Esophagus muscularis mucosa (tissue), 4 donors: ENCODE results near the gene EEF2. TPM values are rescaled to one million over a fixed set of nuclear protein-coding genes. Genes with fewer than 3 reads are reported as not detected.

Source experiments
- DNase-seq: peaks from one replicate; pipeline ENCODE4 v3.0.0-alpha.2; 2017; ENCODE audit errors: extremely low spot score
- H3K27ac ChIP-seq, 4 donors: fragments of 200-600 bp; sonication (generic); replicated peaks in 1 of 4; 1 replicate in 3 of 4; 2 replicates in 1 of 4; pipeline ENCODE4 v1.5.1; 2016 to 2019; ENCODE audit warnings: mild to moderate bottlenecking in 1 of 4
- H3K27me3 ChIP-seq, 4 donors: fragments of 200-600 bp; sonication (generic); one replicate each; pipeline versions ENCODE4 v1.5.1 to v1.6.0; 2016 to 2019
- H3K36me3 ChIP-seq, 4 donors: fragments of 200-600 bp; sonication (generic); one replicate each; pipeline ENCODE4 v1.5.1; 2016 to 2019
- H3K4me1 ChIP-seq, 4 donors: fragments of 200-600 bp; sonication (generic); one replicate each; pipeline ENCODE4 v1.5.1; 2016 to 2019
- H3K4me3 ChIP-seq, 4 donors: fragments of 200-600 bp; sonication (generic); 1 replicate in 2 of 4; 2 replicates in 2 of 4; pipeline ENCODE4 v1.5.1; 2016 to 2019; ENCODE audit warnings: mild to moderate bottlenecking in 4 of 4, moderate library complexity in 1 of 4
- H3K9me3 ChIP-seq, 4 donors: fragments of 200-600 bp; sonication (generic); 1 replicate in 3 of 4; 2 replicates in 1 of 4; pipeline ENCODE4 v1.5.1; 2016 to 2019
- EP300 ChIP-seq: sonication (generic); formaldehyde crosslinking; IDR thresholded peaks from one replicate; pipeline ENCODE4 v1.6.1; 2017; ENCODE audit warnings: antibody characterized with exemption
- POLR2A ChIP-seq: fragments of 450-650 bp; IDR thresholded peaks from one replicate; pipeline ENCODE4 v1.6.1; 2017; ENCODE audit warnings: antibody characterized with exemption, moderate library complexity, mild to moderate bottlenecking, low read depth
- POLR2AphosphoS5 ChIP-seq, 2 donors: sonication (generic); formaldehyde crosslinking; IDR thresholded peaks; one replicate each; pipeline ENCODE4 v1.6.1; 2017; ENCODE audit warnings: antibody characterized with exemption in 2 of 2
- WGBS: methylation state at CpG from one replicate; pipeline ENCODE4 v1.1.5; 2018; 5-methylcytosine and 5-hydroxymethylcytosine counted together
- intact Hi-C: fragments of 100-400 bp; cut with DNase I; formaldehyde crosslinking; loops from one replicate; pipeline ENCODE4 v1.15.1; 2023
- total RNA-seq, 4 donors: library from RNA; depleted of rRNA; stranded (reverse); fragments of >200 nt; gene quantifications; one replicate each; pipeline versions ENCODE4 v1.1.0 to v1.2.1, GENCODE V29; 2016
- TF ChIP-seq, protein P1 (sequence below), 3 experiments: fragments of 200-600 bp in 2 of 3; fragments of 450-650 bp in 1 of 3; sonication (generic) in 2 of 3; IDR thresholded peaks; one replicate each; pipeline ENCODE4 v1.5.1; 2017 to 2019; ENCODE audit warnings: antibody characterized with exemption in 3 of 3, mild to moderate bottlenecking in 2 of 3, moderate library complexity in 1 of 3

Gene EEF2
- 1,000 to 10,000 TPM; 2,280 to 3,286 (median 2,635) TPM for total RNA-seq

DNA sequence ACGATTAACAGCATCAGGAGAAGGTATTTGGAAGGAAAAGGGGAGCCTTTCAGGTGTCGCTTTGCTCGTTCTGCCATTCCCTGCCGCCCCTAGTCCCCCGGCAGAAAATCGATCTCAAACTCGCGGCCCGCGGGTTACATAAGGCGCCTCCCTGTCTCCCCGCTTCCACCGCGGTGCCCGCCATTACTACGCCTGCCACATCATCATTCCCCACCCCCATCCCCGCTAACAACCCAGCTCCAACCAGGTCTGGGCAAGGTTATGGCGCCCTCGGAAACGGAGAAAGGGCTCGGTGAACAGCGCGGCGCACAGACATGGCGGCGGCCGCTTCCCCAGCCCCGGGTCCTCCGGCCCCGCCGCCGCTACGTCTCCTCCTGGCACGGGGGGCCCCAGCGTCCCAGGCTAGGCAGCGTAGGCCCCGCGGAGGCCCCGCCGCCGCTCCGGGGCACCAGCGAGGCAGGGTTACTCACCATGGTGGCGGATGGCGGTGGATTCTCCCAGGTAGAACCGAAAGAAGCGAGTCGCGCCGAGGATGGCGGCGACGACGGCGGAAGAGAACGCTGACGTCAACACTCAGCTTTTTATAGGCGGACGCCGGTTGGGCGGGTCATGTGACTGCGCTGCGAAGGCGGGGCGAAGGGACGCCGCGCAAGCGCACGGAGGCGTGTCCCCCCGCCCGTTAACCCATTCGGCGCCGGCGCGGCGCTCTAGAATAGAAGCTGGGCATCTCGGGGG is at the start of gene EEF2:
TSS of gene EEF2 (minus strand) at position 556 of the 735 bp plus-strand sequence. CDS start at position 473, 83 bp downstream.
- Histone ChIP-seq H3K4me3 (peak within 1 kb of the TSS; percentile 71 to 99 (median 84)), H3K4me1 (peaks cover 48 to 76% (median 65%) of the 10 kb centered on the region in 4 donors), H3K36me3 (peaks cover 39 to 43% (median 41%) of the 10 kb centered on the region in 4 donors), H3K27ac (peak within 1 kb of the TSS; percentile 93 to 98 (median 95)), H3K9me3 (no peaks in the 10 kb centered on the region), H3K27me3 (no peaks in the 10 kb centered on the region)
- peak; percentile 97 for DNase-seq
- 0% methylated on average over 33 of the region's 80 CpGs for WGBS
- no peak for TF ChIP-seq EP300
- peak; percentile 99 for TF ChIP-seq POLR2A
- peak; percentile 100 for TF ChIP-seq POLR2AphosphoS5 (IDR thresholded peaks at IDR 0.05)
- TF ChIP-seq, protein P1, sequence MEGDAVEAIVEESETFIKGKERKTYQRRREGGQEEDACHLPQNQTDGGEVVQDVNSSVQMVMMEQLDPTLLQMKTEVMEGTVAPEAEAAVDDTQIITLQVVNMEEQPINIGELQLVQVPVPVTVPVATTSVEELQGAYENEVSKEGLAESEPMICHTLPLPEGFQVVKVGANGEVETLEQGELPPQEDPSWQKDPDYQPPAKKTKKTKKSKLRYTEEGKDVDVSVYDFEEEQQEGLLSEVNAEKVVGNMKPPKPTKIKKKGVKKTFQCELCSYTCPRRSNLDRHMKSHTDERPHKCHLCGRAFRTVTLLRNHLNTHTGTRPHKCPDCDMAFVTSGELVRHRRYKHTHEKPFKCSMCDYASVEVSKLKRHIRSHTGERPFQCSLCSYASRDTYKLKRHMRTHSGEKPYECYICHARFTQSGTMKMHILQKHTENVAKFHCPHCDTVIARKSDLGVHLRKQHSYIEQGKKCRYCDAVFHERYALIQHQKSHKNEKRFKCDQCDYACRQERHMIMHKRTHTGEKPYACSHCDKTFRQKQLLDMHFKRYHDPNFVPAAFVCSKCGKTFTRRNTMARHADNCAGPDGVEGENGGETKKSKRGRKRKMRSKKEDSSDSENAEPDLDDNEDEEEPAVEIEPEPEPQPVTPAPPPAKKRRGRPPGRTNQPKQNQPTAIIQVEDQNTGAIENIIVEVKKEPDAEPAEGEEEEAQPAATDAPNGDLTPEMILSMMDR (IDR thresholded peaks at IDR 0.05) = peak in 1 of 3 experiments; percentile 27
- intact Hi-C loops = loop anchor here (5.0 to 10.0 kb wide), 2 partner anchors 92 to 150 kb away; no protein-coding TSS in a partner anchor

DNA sequence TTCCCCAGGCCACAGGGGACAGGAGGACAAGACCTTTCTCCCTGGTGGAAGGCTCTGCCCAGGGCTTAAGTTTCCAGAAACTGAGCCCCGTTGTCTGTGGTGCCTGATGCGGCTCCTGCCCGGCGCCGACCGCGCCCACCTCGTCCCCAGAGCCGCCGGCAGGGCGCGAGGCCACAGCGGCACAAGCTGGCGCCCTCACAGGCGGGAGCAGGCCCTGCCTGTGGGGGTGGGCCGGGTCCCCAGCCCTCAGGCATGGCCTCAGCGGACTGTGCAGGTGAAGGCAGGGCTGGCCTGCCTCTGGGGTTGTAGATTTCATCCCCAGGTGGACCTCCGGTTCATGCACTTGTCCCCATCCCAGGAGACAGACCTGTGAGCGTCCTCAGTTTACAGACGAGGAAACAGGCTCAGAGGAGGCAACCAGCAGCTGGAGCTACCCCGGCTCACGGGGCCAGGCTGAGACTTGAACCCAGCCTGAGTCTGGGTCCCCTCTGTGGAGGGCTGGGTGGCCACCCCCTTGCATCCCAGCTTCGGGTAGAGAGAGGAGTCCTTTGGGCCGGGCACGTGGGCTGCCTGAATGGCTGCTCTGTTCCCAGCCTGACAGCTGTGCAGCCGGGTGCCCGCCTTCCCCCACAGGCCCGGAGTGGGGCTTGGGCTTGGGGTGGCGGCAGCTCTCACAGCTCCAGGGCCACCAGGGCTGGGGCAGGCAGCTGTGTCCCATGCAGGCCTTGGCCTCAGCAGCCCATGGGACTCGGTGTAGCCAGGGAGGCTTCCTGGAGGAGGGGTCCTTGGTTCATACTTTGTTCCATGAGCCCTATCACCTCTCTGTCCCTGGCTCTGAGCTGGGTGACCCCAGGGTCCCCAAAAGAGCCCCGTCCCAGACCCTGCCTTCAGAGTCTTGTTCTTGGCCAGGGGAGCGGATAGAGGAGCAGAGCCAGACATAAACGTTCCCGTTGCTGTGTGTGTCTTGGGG is 49.1 kb upstream of the EEF2 start:
- no peak overlapping the region for H3K27ac ChIP-seq
- no peak for DNase-seq
- H3K36me3 ChIP-seq = peaks cover 41 to 98% (median 90%) of the 10 kb centered on the region in 4 donors

DNA sequence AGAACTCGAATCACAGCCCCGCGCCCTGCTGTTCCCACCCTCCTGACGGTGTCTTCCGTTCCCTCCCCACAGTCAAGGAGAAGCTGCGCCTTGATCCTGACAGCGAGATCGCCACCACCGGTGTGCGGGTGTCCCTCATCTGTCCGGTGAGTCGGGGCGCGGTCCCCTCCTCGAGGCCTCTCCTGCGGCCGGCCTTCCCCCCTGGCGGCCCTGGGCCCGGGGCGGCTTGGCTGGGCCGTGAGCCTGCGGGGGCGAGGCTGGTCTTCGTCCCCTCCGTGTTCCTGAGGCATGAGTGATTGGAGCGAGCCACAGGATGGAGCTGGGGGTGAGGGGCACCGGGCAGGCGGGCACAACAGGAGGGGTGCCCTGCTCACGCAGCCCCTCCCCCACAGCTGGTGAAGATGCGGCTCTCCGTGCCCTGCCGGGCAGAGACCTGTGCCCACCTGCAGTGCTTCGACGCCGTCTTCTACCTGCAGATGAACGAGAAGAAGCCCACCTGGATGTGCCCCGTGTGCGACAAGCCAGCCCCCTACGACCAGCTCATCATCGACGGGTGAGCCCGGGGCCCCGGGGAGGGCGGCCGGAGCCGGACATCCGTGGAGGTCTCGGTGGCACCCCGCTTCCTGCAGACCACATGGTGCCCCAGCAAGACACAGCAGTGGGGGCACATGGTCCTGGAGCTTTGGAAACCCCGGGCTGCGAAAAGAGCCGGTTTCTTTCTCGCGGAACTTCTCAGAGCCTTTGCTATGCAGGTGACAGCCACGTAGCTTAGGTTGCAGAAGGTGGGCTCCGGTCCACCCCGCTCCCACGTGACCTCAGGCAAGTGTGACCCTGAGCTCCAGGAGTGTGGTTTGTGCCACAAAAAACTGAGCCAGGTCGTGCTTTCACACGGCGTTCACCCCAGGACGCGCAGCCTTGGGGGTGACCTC is 48.0 kb upstream of the EEF2 start:
- DNase-seq = no peak
- 86% methylated on average over 35 of the region's 63 CpGs for WGBS

More for the DNA sequence above, 49.1 kb upstream of the EEF2 start:
- TF ChIP-seq EP300 (no peak), POLR2A (no peak), POLR2AphosphoS5 (IDR thresholded peaks at IDR 0.05) (no peak)
- TF ChIP-seq, protein P1 (IDR thresholded peaks at IDR 0.05) = no peak
- Histone ChIP-seq H3K9me3 (no peaks in the 10 kb centered on the region), H3K4me3 (no peak overlapping the region), H3K27me3 (no peaks in the 10 kb centered on the region), H3K4me1 (peaks cover 0 to 15% (median 9%) of the 10 kb centered on the region in 4 donors)
- intact Hi-C loops = no loop called here
- WGBS = 72% methylated on average over 12 of the region's 34 CpGs

More for the DNA sequence above, 48.0 kb upstream of the EEF2 start:
- Histone ChIP-seq H3K4me1 (peaks cover 0 to 15% (median 9%) of the 10 kb centered on the region in 4 donors), H3K36me3 (peaks cover 47 to 100% (median 94%) of the 10 kb centered on the region in 4 donors), H3K27ac (no peak overlapping the region), H3K27me3 (no peaks in the 10 kb centered on the region), H3K9me3 (no peaks in the 10 kb centered on the region), H3K4me3 (no peak overlapping the region)
- TF ChIP-seq, protein P1 (IDR thresholded peaks at IDR 0.05) = no peak
- TF ChIP-seq EP300 = no peak
- no peak for TF ChIP-seq POLR2A
- no peak for TF ChIP-seq POLR2AphosphoS5 (IDR thresholded peaks at IDR 0.05)
- intact Hi-C loops = no loop called here
